K562 (cell line): Measurements from ENCODE around the gene ZNF155. TPM values are rescaled to one million over a fixed set of nuclear protein-coding genes. Genes with fewer than 3 reads are reported as not detected.

ENCODE experiments used
- ATAC-seq: fragments of 200-7000 bp; cut with Tn5 transposase; 3 replicates; pipeline ENCODE4 v1.9.1; 2020; ENCODE audit warnings: moderate library complexity
- BruUV-seq: library from RNA; stranded (reverse); fragments of 400-500 nt; replicated peaks from 2 replicates; lab custom pipeline; 2021; lab: Mats Ljungman, UMichigan
- CTCF ChIA-PET: fragments of 300-600 bp; formaldehyde crosslinking; extraction: SDS; loops from one replicate; lab custom pipeline; 2021; ENCODE audit warnings: low intra/inter-chr PET ratio; lab: Yijun Ruan, JAX
- POLR2A ChIA-PET: fragments of 300-600, 350-650 bp; sonication (Branson Sonifier 250); formaldehyde crosslinking; extraction: SDS; loops from one replicate; lab custom pipeline; 2021; ENCODE audit warnings: antibody characterized with exemption, inconsistent platforms; lab: Yijun Ruan, JAX
- DNase-seq, 4 experiments: peaks; one replicate each; pipeline versions ENCODE4 v3.0.0 to v3.0.0-alpha.2; 2011 to 2018; ENCODE audit warnings: low spot score in 3 of 4, mixed read lengths in 3 of 4; ENCODE audit errors: extremely low read depth in 1 of 4
- FAIRE-seq: peaks from 2 replicates; lab custom pipeline; 2011; peaks lifted over from hg19 to GRCh38; lab: Jason Lieb, UNC
- H2AFZ ChIP-seq: 2 replicates; pipeline ENCODE4 v1.6.0; 2011; ENCODE audit warnings: low read depth, low read length, control low read depth, inconsistent platforms
- H3K27ac ChIP-seq: fragments of 200-600 bp; 3 replicates; pipeline ENCODE4 v1.8.0; 2011; ENCODE audit warnings: low read depth, mild to moderate bottlenecking, control low read depth, inconsistent platforms, low read length, moderate library complexity, mixed read lengths; ENCODE audit errors: extremely low read depth
- H3K27me3 ChIP-seq, 2 experiments: fragments of 300-600 bp in 1 of 2; 2 replicates in 1 of 2; 3 replicates in 1 of 2; pipeline versions ENCODE4 v1.6.0 to v1.8.0; 2011; ENCODE audit warnings: inconsistent platforms in 2 of 2, low read length in 2 of 2, mild to moderate bottlenecking in 1 of 2, mixed read lengths in 1 of 2, moderate library complexity in 1 of 2; ENCODE audit not compliant: control insufficient read depth in 2 of 2, insufficient read depth in 2 of 2
- H3K36me3 ChIP-seq: fragments of 300-600 bp; 3 replicates; pipeline ENCODE4 v1.8.0; 2011; ENCODE audit warnings: mild to moderate bottlenecking, low read length, inconsistent platforms; ENCODE audit not compliant: control insufficient read depth, insufficient read depth
- H3K4me1 ChIP-seq, 2 experiments: fragments of 200-600 bp in 1 of 2; replicated peaks in 1 of 2; 2 replicates in 1 of 2; 3 replicates in 1 of 2; pipeline versions ENCODE4 v1.5.1 to v1.8.0; 2011; ENCODE audit warnings: inconsistent platforms in 2 of 2, low read length in 2 of 2, mild to moderate bottlenecking in 1 of 2, mixed read lengths in 1 of 2, moderate library complexity in 1 of 2; ENCODE audit not compliant: control insufficient read depth in 2 of 2, insufficient read depth in 2 of 2
- H3K4me2 ChIP-seq: 2 replicates; pipeline ENCODE4 v1.6.1; 2011; ENCODE audit warnings: low read length, control low read depth, inconsistent platforms, mixed read lengths; ENCODE audit not compliant: insufficient read depth
- H3K4me3 ChIP-seq: fragments of 200-600 bp; sonication (generic), shearing (Covaris generic); 2 replicates; pipeline ENCODE4 v1.5.1; 2016; ENCODE audit warnings: control low read depth, inconsistent platforms
- H3K79me2 ChIP-seq: fragments of 200-600 bp; 3 replicates; pipeline ENCODE4 v1.8.0; 2011; ENCODE audit warnings: low read length, inconsistent platforms; ENCODE audit not compliant: control insufficient read depth, insufficient read depth
- H3K9ac ChIP-seq, 2 experiments: 2 replicates each; pipeline versions ENCODE4 v1.6.0 to v1.6.1; 2011; ENCODE audit warnings: low read depth in 2 of 2, low read length in 2 of 2, control low read depth in 1 of 2, inconsistent platforms in 1 of 2, mild to moderate bottlenecking in 1 of 2, mixed read lengths in 1 of 2; ENCODE audit not compliant: insufficient read depth in 1 of 2
- H3K9me1 ChIP-seq: one replicate; pipeline ENCODE4 v1.6.0; 2011; ENCODE audit warnings: inconsistent platforms, mild to moderate bottlenecking, low read length, moderate library complexity; ENCODE audit not compliant: control insufficient read depth, insufficient read depth
- H3K9me3 ChIP-seq: replicated peaks from 2 replicates; pipeline ENCODE4 v1.5.1; 2011; ENCODE audit warnings: low read depth, low read length, inconsistent platforms; ENCODE audit not compliant: control insufficient read depth, insufficient read depth
- H4K20me1 ChIP-seq: replicated peaks from 2 replicates; pipeline ENCODE4 v1.6.1; 2011; ENCODE audit warnings: low read length, inconsistent platforms, mixed read lengths; ENCODE audit not compliant: control insufficient read depth, insufficient read depth
- ESRRB ChIP-seq: fragments of 250-450 bp; sonication (Bioruptor Pico); IDR thresholded peaks from 2 replicates; pipeline ENCODE4 v1.5.0; 2020; ENCODE audit warnings: mild to moderate bottlenecking, moderate library complexity, borderline replicate concordance
- LARP7 ChIP-seq: fragments of 450-650 bp; IDR thresholded peaks from 2 replicates; pipeline ENCODE4 v1.6.1; 2016
- NONO ChIP-seq, 2 experiments: fragments of 200-400 bp in 1 of 2; fragments of 450-650 bp in 1 of 2; formaldehyde crosslinking in 1 of 2; IDR thresholded peaks; 2 replicates each; pipeline ENCODE4 v1.6.1; 2017; ENCODE audit warnings: low read depth in 2 of 2, mild to moderate bottlenecking in 2 of 2, moderate library complexity in 2 of 2, low read length in 1 of 2
- POLR2AphosphoS5 ChIP-seq: IDR thresholded peaks from 2 replicates; pipeline ENCODE4 v1.6.1; 2011; ENCODE audit warnings: mild to moderate bottlenecking, low read depth, low read length, moderate library complexity; ENCODE audit not compliant: control insufficient read depth, insufficient read depth
- PURB ChIP-seq: sonication (generic); formaldehyde crosslinking; IDR thresholded peaks from 2 replicates; pipeline ENCODE4 v1.9.0; 2021; ENCODE audit warnings: low read depth, mild to moderate bottlenecking, missing genetic modification reagents
- ZC3H11A ChIP-seq: IDR thresholded peaks from 2 replicates; pipeline ENCODE4 v1.6.1; 2012; ENCODE audit warnings: low read depth, low read length, improper control_type of control experiment
- ZNF75A ChIP-seq: fragments of 450-650 bp; formaldehyde crosslinking; IDR thresholded peaks from 2 replicates; pipeline ENCODE4 v1.4.0; 2020; ENCODE audit warnings: mild to moderate bottlenecking
- ZNF77 ChIP-seq: fragments of 250-450 bp; sonication (Bioruptor Pico); IDR thresholded peaks from 2 replicates; pipeline ENCODE4 v1.5.0; 2020
- WGBS: fragments of 100-300 bp; shearing (Covaris generic); methylation state at CpG from one replicate; pipeline ENCODE4 v1.1.6; 2016; ENCODE audit warnings: low coverage, mixed read lengths; ENCODE audit not compliant: insufficient coverage; ENCODE audit errors: missing lambda C conversion rate; 5-methylcytosine and 5-hydroxymethylcytosine counted together
- in situ Hi-C: fragments of 300-500 bp; cut with MboI; formaldehyde crosslinking; loops from 4 replicates; pipeline ENCODE4 v1.15.0; 2018; ENCODE audit warnings: inconsistent platforms, mixed read lengths
- intact Hi-C: fragments of 100-400 bp; cut with micrococcal nuclease; formaldehyde crosslinking; loops from 2 replicates; pipeline ENCODE4 v1.14.2; 2022
- polyA plus RNA-seq, 8 experiments: library from polyadenylated mRNA; depleted of rRNA in 4 of 8; stranded (reverse) in 5 of 8; unstranded in 3 of 8; fragments of >200 nt; fragmentation: Nextera tagmentation in 2 of 8; fragmentation: Illumina TruSeq in 1 of 8; extraction: Ambion mirVana in 2 of 8; extraction: Trizol in 1 of 8; gene quantifications; 2 replicates each; pipeline versions ENCODE4 v1.2.1 to v1.2.3, GENCODE V29; 2011 to 2014; ENCODE audit warnings: inconsistent platforms in 1 of 8, missing spikeins in 1 of 8
- total RNA-seq, 7 experiments: library from RNA; depleted of rRNA in 6 of 7; stranded (reverse); fragments of >200 nt in 6 of 7; fragmentation: Illumina TruSeq in 2 of 7; extraction: Trizol in 2 of 7; gene quantifications; 2 replicates each; pipeline versions ENCODE4 v1.2.1 to v1.2.3, GENCODE V29; 2011 to 2021; ENCODE audit warnings: low replicate concordance in 1 of 7
- TF ChIP-seq, protein P1 (sequence below): fragments of 250-450 bp; sonication (Bioruptor Pico); IDR thresholded peaks from 2 replicates; pipeline ENCODE4 v1.8.0; 2021; ENCODE audit warnings: mild to moderate bottlenecking, moderate library complexity
- TF ChIP-seq, protein P2 (sequence below): sonication (generic); formaldehyde crosslinking; IDR thresholded peaks from 2 replicates; pipeline ENCODE4 v1.8.0; 2022; ENCODE audit warnings: mild to moderate bottlenecking, missing genetic modification reagents, borderline replicate concordance
- TF ChIP-seq, protein P3 (sequence below): fragments of 450-650 bp; IDR thresholded peaks from 2 replicates; pipeline ENCODE4 v1.6.1; 2016; ENCODE audit warnings: low read depth, mild to moderate bottlenecking, moderate library complexity
- TF ChIP-seq, protein P4 (sequence below): sonication (generic); formaldehyde crosslinking; IDR thresholded peaks from 2 replicates; pipeline ENCODE4 v1.8.1; 2023; ENCODE audit warnings: mild to moderate bottlenecking, missing genetic modification reagents

ZNF155 gene
- total and polyA plus RNA-seq, 9 of the 15 experiments (the other 6 are each of a cell fraction or from before 2014, with no cell fraction given): 0.09 to 0.76 (median 0.37) TPM

DNA sequence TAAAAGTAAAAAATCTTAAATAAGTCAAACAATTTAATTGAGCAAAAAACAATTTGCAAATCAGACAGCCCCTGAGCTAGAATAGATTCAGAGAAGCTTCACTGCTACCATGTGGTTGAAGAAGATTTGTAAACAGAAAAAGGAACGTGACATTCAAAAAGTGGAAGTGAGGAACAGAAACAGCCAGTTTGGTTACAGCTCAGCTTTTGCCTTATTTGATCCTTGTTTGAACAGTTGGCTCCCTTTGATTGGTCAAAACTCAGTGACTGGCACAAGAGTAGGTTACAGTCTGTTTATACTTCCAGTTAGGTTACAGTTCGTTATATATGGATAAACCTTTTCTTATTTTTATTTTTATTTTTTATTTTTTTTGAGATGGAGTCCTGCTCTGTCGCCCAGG, 27.2 kb upstream of the ZNF155 start:
- H3K4me2 ChIP-seq: no peak overlapping the region
- FAIRE-seq (no peak), DNase-seq (no peak), ATAC-seq (no peak)
- no peak overlapping the region for H2AFZ ChIP-seq
- 4% methylated on average over 3 of the region's 3 CpGs for WGBS
- H3K27ac ChIP-seq: no peak overlapping the region
- 0 out of 2 replicates have a peak, but pooled peaks cover 4% of the 10 kb centered on the region for H3K9me3 ChIP-seq
- BruUV-seq: no TSS peak
- H3K4me3 ChIP-seq: no peak overlapping the region
- no peaks in the 10 kb centered on the region for H3K79me2 ChIP-seq
- intact Hi-C loops: no loop called here
- ChIA-PET CTCF (no interaction called here), POLR2A (no interaction called here)
- H3K36me3 ChIP-seq: no peaks in the 10 kb centered on the region
- no peaks in the 10 kb centered on the region for H3K4me1 ChIP-seq
- no peaks in the 10 kb centered on the region for H4K20me1 ChIP-seq
- H3K27me3 ChIP-seq: no peaks in the 10 kb centered on the region
- in situ Hi-C loops: no loop called here
- H3K9me1 ChIP-seq: no peaks in the 10 kb centered on the region
- no peak overlapping the region for H3K9ac ChIP-seq
- TF ChIP-seq ZC3H11A (no peak), ZNF77 (CRISPR knock-in tag) (no peak), ESRRB (CRISPR knock-in tag) (no peak), PURB (CRISPR knock-in tag) (no peak), ZNF75A (CRISPR knock-in tag) (no peak), NONO (IDR thresholded peaks at IDR 0.05; ENCODE audit: low read depth in 2 of 2, low read length in 1 of 2) (no peak), LARP7 (no peak), POLR2AphosphoS5 (no peak)
- TF ChIP-seq, protein P1, sequence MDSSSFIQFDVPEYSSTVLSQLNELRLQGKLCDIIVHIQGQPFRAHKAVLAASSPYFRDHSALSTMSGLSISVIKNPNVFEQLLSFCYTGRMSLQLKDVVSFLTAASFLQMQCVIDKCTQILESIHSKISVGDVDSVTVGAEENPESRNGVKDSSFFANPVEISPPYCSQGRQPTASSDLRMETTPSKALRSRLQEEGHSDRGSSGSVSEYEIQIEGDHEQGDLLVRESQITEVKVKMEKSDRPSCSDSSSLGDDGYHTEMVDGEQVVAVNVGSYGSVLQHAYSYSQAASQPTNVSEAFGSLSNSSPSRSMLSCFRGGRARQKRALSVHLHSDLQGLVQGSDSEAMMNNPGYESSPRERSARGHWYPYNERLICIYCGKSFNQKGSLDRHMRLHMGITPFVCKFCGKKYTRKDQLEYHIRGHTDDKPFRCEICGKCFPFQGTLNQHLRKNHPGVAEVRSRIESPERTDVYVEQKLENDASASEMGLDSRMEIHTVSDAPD (CRISPR knock-in tag): no peak
- TF ChIP-seq, protein P2, sequence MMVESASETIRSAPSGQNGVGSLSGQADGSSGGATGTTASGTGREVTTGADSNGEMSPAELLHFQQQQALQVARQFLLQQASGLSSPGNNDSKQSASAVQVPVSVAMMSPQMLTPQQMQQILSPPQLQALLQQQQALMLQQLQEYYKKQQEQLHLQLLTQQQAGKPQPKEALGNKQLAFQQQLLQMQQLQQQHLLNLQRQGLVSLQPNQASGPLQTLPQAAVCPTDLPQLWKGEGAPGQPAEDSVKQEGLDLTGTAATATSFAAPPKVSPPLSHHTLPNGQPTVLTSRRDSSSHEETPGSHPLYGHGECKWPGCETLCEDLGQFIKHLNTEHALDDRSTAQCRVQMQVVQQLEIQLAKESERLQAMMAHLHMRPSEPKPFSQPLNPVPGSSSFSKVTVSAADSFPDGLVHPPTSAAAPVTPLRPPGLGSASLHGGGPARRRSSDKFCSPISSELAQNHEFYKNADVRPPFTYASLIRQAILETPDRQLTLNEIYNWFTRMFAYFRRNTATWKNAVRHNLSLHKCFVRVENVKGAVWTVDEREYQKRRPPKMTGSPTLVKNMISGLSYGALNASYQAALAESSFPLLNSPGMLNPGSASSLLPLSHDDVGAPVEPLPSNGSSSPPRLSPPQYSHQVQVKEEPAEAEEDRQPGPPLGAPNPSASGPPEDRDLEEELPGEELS (CRISPR knock-in tag): no peak
- TF ChIP-seq, protein P3, sequence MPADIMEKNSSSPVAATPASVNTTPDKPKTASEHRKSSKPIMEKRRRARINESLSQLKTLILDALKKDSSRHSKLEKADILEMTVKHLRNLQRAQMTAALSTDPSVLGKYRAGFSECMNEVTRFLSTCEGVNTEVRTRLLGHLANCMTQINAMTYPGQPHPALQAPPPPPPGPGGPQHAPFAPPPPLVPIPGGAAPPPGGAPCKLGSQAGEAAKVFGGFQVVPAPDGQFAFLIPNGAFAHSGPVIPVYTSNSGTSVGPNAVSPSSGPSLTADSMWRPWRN: no peak
- TF ChIP-seq, protein P4, sequence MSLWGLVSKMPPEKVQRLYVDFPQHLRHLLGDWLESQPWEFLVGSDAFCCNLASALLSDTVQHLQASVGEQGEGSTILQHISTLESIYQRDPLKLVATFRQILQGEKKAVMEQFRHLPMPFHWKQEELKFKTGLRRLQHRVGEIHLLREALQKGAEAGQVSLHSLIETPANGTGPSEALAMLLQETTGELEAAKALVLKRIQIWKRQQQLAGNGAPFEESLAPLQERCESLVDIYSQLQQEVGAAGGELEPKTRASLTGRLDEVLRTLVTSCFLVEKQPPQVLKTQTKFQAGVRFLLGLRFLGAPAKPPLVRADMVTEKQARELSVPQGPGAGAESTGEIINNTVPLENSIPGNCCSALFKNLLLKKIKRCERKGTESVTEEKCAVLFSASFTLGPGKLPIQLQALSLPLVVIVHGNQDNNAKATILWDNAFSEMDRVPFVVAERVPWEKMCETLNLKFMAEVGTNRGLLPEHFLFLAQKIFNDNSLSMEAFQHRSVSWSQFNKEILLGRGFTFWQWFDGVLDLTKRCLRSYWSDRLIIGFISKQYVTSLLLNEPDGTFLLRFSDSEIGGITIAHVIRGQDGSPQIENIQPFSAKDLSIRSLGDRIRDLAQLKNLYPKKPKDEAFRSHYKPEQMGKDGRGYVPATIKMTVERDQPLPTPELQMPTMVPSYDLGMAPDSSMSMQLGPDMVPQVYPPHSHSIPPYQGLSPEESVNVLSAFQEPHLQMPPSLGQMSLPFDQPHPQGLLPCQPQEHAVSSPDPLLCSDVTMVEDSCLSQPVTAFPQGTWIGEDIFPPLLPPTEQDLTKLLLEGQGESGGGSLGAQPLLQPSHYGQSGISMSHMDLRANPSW (CRISPR knock-in tag): no peak
